HEK293 (cell line): ENCODE data around the gene PGM1.

Experiments
- HOXC10 ChIP-seq: sonication (generic); formaldehyde crosslinking; IDR thresholded peaks from 2 replicates; pipeline ENCODE4 v1.8.1; 2023; ENCODE audit warnings: mild to moderate bottlenecking, missing genetic modification reagents
- KLF8 ChIP-seq: fragments of 450-650 bp; formaldehyde crosslinking; IDR thresholded peaks from 2 replicates; pipeline ENCODE4 v1.5.1; 2016; ENCODE audit warnings: missing biosample characterization, missing genetic modification characterization
- OSR2 ChIP-seq: fragments of 450-650 bp; formaldehyde crosslinking; IDR thresholded peaks from 2 replicates; pipeline ENCODE4 v1.5.1; 2016; ENCODE audit warnings: missing biosample characterization, missing genetic modification characterization
- PBX3 ChIP-seq: sonication (generic); formaldehyde crosslinking; IDR thresholded peaks from 2 replicates; pipeline ENCODE4 v1.8.1; 2022; ENCODE audit warnings: mild to moderate bottlenecking, moderate library complexity, missing genetic modification reagents
- SCRT1 ChIP-seq: fragments of 450-650 bp; formaldehyde crosslinking; IDR thresholded peaks from 2 replicates; pipeline ENCODE4 v1.5.1; 2016; ENCODE audit warnings: missing biosample characterization, missing genetic modification characterization, borderline replicate concordance
- SETDB1 ChIP-seq: IDR thresholded peaks from one replicate; pipeline ENCODE4 v1.6.1; 2017; ENCODE audit warnings: mild to moderate bottlenecking, low read length, moderate library complexity, mixed read lengths; ENCODE audit not compliant: insufficient read length
- TRIM28 ChIP-seq: IDR thresholded peaks from 2 replicates; pipeline ENCODE4 v1.6.1; 2011; ENCODE audit warnings: low read length, control low read depth, borderline replicate concordance
- ZBTB20 ChIP-seq: fragments of 450-650 bp; formaldehyde crosslinking; IDR thresholded peaks from 2 replicates; pipeline ENCODE4 v1.5.1; 2016; ENCODE audit warnings: missing biosample characterization, missing genetic modification characterization
- ZBTB26 ChIP-seq: fragments of 450-650 bp; formaldehyde crosslinking; optimal IDR thresholded peaks from 2 replicates; pipeline ENCODE3; 2016; ENCODE audit warnings: missing biosample characterization, mild to moderate bottlenecking, missing genetic modification characterization
- ZIC2 ChIP-seq: fragments of 450-650 bp; formaldehyde crosslinking; IDR thresholded peaks from 2 replicates; pipeline ENCODE4 v1.5.1; 2016; ENCODE audit warnings: missing biosample characterization, missing genetic modification characterization
- ZNF132 ChIP-seq: fragments of 450-650 bp; formaldehyde crosslinking; IDR thresholded peaks from 2 replicates; pipeline ENCODE4 v1.5.1; 2017; ENCODE audit warnings: missing biosample characterization, missing genetic modification characterization, borderline replicate concordance
- ZNF202 ChIP-seq: fragments of 450-650 bp; formaldehyde crosslinking; IDR thresholded peaks from 2 replicates; pipeline ENCODE4 v1.5.1; 2016; ENCODE audit warnings: missing biosample characterization, missing genetic modification characterization, borderline replicate concordance
- ZNF214 ChIP-seq: fragments of 450-650 bp; formaldehyde crosslinking; IDR thresholded peaks from 2 replicates; pipeline ENCODE4 v1.5.1; 2017; ENCODE audit warnings: missing biosample characterization, mild to moderate bottlenecking, missing genetic modification characterization, borderline replicate concordance
- ZNF266 ChIP-seq: fragments of 450-650 bp; formaldehyde crosslinking; IDR thresholded peaks from 2 replicates; pipeline ENCODE4 v1.5.1; 2016; ENCODE audit warnings: missing biosample characterization, missing genetic modification characterization, low read depth
- ZNF311 ChIP-seq: fragments of 450-650 bp; formaldehyde crosslinking; IDR thresholded peaks from 2 replicates; pipeline ENCODE4 v1.5.1; 2017; ENCODE audit warnings: missing biosample characterization, missing genetic modification characterization, borderline replicate concordance
- ZNF335 ChIP-seq: fragments of 450-650 bp; formaldehyde crosslinking; conservative IDR thresholded peaks from 2 replicates; pipeline ENCODE4 v1.5.1; 2016; ENCODE audit warnings: missing biosample characterization, missing genetic modification characterization
- ZNF341 ChIP-seq: fragments of 450-650 bp; formaldehyde crosslinking; IDR thresholded peaks from 2 replicates; pipeline ENCODE4; 2016; ENCODE audit warnings: low read depth, missing biosample characterization, missing genetic modification characterization
- ZNF423 ChIP-seq: fragments of 450-650 bp; formaldehyde crosslinking; IDR thresholded peaks from 2 replicates; pipeline ENCODE4 v1.5.1; 2016; ENCODE audit warnings: missing biosample characterization, missing genetic modification characterization
- ZNF518A ChIP-seq: fragments of 450-650 bp; formaldehyde crosslinking; conservative IDR thresholded peaks from 2 replicates; pipeline ENCODE4 v1.5.1; 2016; ENCODE audit warnings: low read depth, missing biosample characterization, missing genetic modification characterization
- ZNF768 ChIP-seq: fragments of 450-650 bp; formaldehyde crosslinking; IDR thresholded peaks from 2 replicates; pipeline ENCODE4 v1.5.1; 2018; ENCODE audit warnings: missing biosample characterization, mild to moderate bottlenecking, missing genetic modification characterization
- ZNF830 ChIP-seq: fragments of 450-650 bp; IDR thresholded peaks from 2 replicates; pipeline ENCODE4 v1.5.0; 2018; ENCODE audit warnings: missing biosample characterization, missing genetic modification characterization, low read depth, mild to moderate bottlenecking, moderate library complexity
- ZXDB ChIP-seq: fragments of 450-650 bp; formaldehyde crosslinking; IDR thresholded peaks from 2 replicates; pipeline ENCODE4 v1.5.1; 2016; ENCODE audit warnings: missing biosample characterization, missing genetic modification characterization
- TF ChIP-seq, protein P1 (sequence below): fragments of 450-650 bp; formaldehyde crosslinking; IDR thresholded peaks from 2 replicates; pipeline ENCODE4 v1.5.1; 2016; ENCODE audit warnings: missing biosample characterization, missing genetic modification characterization
- TF ChIP-seq, protein P2 (sequence below): fragments of 450-650 bp; formaldehyde crosslinking; IDR thresholded peaks from 2 replicates; pipeline ENCODE4 v1.5.1; 2016; ENCODE audit warnings: missing biosample characterization, missing genetic modification characterization
- TF ChIP-seq, protein P3 (sequence below): fragments of 450-650 bp; formaldehyde crosslinking; IDR thresholded peaks from 2 replicates; pipeline ENCODE4 v1.5.1; 2016; ENCODE audit warnings: missing biosample characterization, missing genetic modification characterization

Gene PGM1

GRCh38 chr1:63593886-63594605 is 835 bp downstream of the PGM1 start (continued):
- TF ChIP-seq, protein P1, sequence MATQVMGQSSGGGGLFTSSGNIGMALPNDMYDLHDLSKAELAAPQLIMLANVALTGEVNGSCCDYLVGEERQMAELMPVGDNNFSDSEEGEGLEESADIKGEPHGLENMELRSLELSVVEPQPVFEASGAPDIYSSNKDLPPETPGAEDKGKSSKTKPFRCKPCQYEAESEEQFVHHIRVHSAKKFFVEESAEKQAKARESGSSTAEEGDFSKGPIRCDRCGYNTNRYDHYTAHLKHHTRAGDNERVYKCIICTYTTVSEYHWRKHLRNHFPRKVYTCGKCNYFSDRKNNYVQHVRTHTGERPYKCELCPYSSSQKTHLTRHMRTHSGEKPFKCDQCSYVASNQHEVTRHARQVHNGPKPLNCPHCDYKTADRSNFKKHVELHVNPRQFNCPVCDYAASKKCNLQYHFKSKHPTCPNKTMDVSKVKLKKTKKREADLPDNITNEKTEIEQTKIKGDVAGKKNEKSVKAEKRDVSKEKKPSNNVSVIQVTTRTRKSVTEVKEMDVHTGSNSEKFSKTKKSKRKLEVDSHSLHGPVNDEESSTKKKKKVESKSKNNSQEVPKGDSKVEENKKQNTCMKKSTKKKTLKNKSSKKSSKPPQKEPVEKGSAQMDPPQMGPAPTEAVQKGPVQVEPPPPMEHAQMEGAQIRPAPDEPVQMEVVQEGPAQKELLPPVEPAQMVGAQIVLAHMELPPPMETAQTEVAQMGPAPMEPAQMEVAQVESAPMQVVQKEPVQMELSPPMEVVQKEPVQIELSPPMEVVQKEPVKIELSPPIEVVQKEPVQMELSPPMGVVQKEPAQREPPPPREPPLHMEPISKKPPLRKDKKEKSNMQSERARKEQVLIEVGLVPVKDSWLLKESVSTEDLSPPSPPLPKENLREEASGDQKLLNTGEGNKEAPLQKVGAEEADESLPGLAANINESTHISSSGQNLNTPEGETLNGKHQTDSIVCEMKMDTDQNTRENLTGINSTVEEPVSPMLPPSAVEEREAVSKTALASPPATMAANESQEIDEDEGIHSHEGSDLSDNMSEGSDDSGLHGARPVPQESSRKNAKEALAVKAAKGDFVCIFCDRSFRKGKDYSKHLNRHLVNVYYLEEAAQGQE (tag by site-specific recombination): 0 out of 2 replicates have a peak, but pooled peaks have one; percentile 14
- peak; percentile 80 for TF ChIP-seq ZBTB20
- peak; percentile 79 for TF ChIP-seq ZNF341 (tag by site-specific recombination)
- TF ChIP-seq SCRT1: no peak
- no peak for TF ChIP-seq OSR2 (tag by site-specific recombination)
- TF ChIP-seq ZNF266 (tag by site-specific recombination): no peak
- TF ChIP-seq ZNF768: no peak
- TF ChIP-seq ZNF830 (tag by site-specific recombination): no peak
- TF ChIP-seq ZNF132 (tag by site-specific recombination): no peak
- peak; percentile 67 for TF ChIP-seq ZNF335 (tag by site-specific recombination)
- TF ChIP-seq, protein P2, sequence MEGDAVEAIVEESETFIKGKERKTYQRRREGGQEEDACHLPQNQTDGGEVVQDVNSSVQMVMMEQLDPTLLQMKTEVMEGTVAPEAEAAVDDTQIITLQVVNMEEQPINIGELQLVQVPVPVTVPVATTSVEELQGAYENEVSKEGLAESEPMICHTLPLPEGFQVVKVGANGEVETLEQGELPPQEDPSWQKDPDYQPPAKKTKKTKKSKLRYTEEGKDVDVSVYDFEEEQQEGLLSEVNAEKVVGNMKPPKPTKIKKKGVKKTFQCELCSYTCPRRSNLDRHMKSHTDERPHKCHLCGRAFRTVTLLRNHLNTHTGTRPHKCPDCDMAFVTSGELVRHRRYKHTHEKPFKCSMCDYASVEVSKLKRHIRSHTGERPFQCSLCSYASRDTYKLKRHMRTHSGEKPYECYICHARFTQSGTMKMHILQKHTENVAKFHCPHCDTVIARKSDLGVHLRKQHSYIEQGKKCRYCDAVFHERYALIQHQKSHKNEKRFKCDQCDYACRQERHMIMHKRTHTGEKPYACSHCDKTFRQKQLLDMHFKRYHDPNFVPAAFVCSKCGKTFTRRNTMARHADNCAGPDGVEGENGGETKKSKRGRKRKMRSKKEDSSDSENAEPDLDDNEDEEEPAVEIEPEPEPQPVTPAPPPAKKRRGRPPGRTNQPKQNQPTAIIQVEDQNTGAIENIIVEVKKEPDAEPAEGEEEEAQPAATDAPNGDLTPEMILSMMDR (tag by site-specific recombination): no peak
- no peak for TF ChIP-seq HOXC10 (CRISPR knock-in tag)
- peak; percentile 96 for TF ChIP-seq ZNF423 (tag by site-specific recombination)
- TF ChIP-seq ZBTB26: peak; percentile 90
- peak; percentile 60; the same call in 1 of the 2 replicates for TF ChIP-seq KLF8 (tag by site-specific recombination)
- no peak for TF ChIP-seq ZNF202 (tag by site-specific recombination)
- TF ChIP-seq SETDB1: no peak
- no peak for TF ChIP-seq ZNF311 (tag by site-specific recombination)
- TF ChIP-seq, protein P3, sequence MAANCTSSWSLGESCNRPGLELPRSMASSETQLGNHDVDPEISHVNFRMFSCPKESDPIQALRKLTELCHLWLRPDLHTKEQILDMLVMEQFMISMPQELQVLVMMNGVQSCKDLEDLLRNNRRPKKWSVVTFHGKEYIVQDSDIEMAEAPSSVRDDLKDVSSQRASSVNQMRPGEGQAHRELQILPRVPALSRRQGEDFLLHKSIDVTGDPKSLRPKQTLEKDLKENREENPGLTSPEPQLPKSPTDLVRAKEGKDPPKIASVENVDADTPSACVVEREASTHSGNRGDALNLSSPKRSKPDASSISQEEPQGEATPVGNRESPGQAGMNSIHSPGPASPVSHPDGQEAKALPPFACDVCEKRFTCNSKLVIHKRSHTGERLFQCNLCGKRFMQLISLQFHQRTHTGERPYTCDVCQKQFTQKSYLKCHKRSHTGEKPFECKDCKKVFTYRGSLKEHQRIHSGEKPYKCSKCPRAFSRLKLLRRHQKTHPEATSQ (tag by site-specific recombination): no peak
- TF ChIP-seq ZXDB (tag by site-specific recombination): 0 out of 2 replicates have a peak, but pooled peaks have one; percentile 31
- TF ChIP-seq ZIC2 (tag by site-specific recombination): peak; percentile 71
- TF ChIP-seq TRIM28: no peak
- no peak for TF ChIP-seq ZNF214 (tag by site-specific recombination)
- no peak; the same call in 1 of the 2 replicates for TF ChIP-seq PBX3 (CRISPR knock-in tag)
- TF ChIP-seq ZNF518A (tag by site-specific recombination): no peak
